Neutrophil (primary cell): ENCODE measurements around the gene KRTAP5-7.

Source experiments
- H3K27ac ChIP-seq: fragments of 200-600 bp; sonication (generic); 2 replicates; pipeline ENCODE4 v1.5.1; 2016; ENCODE audit warnings: mild to moderate bottlenecking, moderate library complexity
- H3K27me3 ChIP-seq: fragments of 200-600 bp; sonication (generic); 2 replicates; pipeline ENCODE4 v1.6.0; 2016; ENCODE audit warnings: mild to moderate bottlenecking
- H3K36me3 ChIP-seq: fragments of 200-600 bp; sonication (generic); 2 replicates; pipeline ENCODE4 v1.5.1; 2017
- H3K4me1 ChIP-seq, 2 experiments: fragments of 200-600 bp in 1 of 2; sonication (generic) in 1 of 2; 1 replicate in 1 of 2; 2 replicates in 1 of 2; pipeline versions ENCODE4 v1.5.1 to v1.6.1; 2013 to 2016; ENCODE audit warnings: low read depth in 1 of 2, low read length in 1 of 2, mild to moderate bottlenecking in 1 of 2, moderate library complexity in 1 of 2; ENCODE audit not compliant: control insufficient read depth in 1 of 2, insufficient read depth in 1 of 2
- H3K4me3 ChIP-seq, 2 experiments: fragments of 200-600 bp in 1 of 2; sonication (generic) in 1 of 2; 1 replicate in 1 of 2; 2 replicates in 1 of 2; pipeline ENCODE4 v1.5.1; 2013 to 2016; ENCODE audit warnings: low read depth in 1 of 2, low read length in 1 of 2, mild to moderate bottlenecking in 1 of 2, moderate library complexity in 1 of 2
- H3K9me3 ChIP-seq: fragments of 200-600 bp; sonication (generic); 2 replicates; pipeline ENCODE4 v1.5.1; 2016
- TF ChIP-seq, protein P1 (sequence below): fragments of 200-600 bp; sonication (generic); IDR thresholded peaks from 2 replicates; pipeline ENCODE4 v1.5.1; 2016; ENCODE audit warnings: antibody characterized with exemption

The KRTAP5-7 gene

DNA sequence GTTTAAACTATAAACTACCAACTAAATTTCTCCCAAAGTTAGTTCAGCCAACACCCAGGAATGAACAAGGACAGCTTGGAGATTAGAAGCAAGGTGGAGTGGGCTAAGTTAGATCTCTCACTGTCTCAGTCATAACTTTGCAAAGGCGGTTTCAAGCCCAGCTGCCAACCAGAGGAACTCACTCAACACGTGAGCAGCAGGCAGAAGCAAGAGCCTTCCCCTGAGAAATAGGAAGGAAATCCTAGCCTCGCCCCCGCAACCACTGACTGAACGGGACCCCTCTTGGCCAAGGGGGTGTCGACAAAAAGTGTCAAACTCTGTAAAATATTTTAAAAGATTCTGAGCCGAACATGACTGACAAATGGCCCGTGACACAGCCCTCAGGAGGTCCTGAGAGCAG, 16.8 kb downstream of the KRTAP5-7 start:
- no peak overlapping the region for H3K4me3 ChIP-seq
- H3K9me3 ChIP-seq, result no peaks in the 10 kb centered on the region
- TF ChIP-seq, protein P1, sequence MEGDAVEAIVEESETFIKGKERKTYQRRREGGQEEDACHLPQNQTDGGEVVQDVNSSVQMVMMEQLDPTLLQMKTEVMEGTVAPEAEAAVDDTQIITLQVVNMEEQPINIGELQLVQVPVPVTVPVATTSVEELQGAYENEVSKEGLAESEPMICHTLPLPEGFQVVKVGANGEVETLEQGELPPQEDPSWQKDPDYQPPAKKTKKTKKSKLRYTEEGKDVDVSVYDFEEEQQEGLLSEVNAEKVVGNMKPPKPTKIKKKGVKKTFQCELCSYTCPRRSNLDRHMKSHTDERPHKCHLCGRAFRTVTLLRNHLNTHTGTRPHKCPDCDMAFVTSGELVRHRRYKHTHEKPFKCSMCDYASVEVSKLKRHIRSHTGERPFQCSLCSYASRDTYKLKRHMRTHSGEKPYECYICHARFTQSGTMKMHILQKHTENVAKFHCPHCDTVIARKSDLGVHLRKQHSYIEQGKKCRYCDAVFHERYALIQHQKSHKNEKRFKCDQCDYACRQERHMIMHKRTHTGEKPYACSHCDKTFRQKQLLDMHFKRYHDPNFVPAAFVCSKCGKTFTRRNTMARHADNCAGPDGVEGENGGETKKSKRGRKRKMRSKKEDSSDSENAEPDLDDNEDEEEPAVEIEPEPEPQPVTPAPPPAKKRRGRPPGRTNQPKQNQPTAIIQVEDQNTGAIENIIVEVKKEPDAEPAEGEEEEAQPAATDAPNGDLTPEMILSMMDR, result no peak
- no peak overlapping the region for H3K27ac ChIP-seq
- H3K4me1 ChIP-seq, result no peaks in the 10 kb centered on the region
- no peaks in the 10 kb centered on the region for H3K27me3 ChIP-seq
- no peaks in the 10 kb centered on the region for H3K36me3 ChIP-seq

DNA sequence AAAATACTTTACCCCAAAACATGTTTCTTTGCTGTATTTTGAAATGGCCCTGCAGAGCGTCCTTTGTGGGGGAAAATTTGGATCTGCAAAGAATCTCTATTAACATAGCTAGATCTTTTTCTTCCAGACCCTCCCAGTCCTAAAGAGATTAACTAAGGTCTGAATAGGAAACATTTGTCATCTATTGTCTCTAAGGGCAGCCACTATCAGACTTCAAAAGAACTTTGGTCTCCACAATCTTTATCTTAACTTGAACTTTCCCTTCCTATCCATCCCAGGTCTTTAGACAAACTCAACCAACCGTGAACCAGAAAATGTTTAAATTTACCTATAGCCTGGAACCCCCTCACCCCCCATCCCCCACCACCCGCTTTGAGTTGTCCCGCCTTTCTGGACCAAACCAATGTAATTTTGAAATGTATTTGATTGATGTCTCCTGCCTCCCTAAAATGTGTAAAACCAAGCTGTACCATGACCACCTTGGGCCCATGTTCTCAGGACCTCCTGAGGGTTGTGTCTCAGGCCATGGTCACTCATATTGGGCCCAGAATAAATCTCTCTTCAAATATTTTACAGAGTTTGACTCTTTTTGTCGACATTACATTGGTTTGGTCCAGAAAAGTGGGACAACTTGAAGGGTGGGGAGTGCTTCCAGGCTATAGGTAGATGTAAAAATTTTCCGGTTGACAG, 17.6 kb downstream of the KRTAP5-7 start:
- Histone ChIP-seq H3K36me3 (no peaks in the 10 kb centered on the region), H3K4me1 (no peaks in the 10 kb centered on the region), H3K27ac (no peak overlapping the region), H3K4me3 (no peak overlapping the region), H3K9me3 (no peaks in the 10 kb centered on the region), H3K27me3 (no peaks in the 10 kb centered on the region)
- TF ChIP-seq, protein P1, result no peak

DNA sequence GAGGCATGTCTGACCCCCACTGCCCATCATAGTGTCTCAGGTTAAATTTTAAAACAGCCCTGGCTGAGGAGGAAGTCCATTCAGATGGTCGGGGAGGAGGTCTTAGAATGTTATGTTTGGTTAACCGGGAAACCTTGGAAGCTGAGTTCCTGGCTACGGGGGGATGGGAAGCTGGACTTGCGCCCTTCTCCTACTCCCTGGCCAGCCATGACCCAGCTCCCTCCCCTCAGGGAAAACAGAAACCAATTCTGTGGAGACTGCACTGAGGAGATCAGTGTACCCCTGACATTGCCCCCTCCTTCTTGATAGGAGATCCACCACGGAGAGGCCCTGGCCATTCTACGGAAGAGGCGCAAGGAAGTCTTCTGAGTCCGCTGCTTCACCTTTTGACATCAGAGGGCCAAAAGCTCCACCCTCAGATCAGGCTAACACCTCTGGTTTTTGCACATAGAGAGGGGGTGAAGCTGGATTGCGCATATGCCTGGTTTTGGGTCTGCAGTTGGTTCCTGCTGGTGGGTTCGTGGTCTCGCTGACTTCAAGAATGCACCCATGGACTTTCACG, 18.4 kb downstream of the KRTAP5-7 start:
- H3K27ac ChIP-seq, result no peak overlapping the region

DNA sequence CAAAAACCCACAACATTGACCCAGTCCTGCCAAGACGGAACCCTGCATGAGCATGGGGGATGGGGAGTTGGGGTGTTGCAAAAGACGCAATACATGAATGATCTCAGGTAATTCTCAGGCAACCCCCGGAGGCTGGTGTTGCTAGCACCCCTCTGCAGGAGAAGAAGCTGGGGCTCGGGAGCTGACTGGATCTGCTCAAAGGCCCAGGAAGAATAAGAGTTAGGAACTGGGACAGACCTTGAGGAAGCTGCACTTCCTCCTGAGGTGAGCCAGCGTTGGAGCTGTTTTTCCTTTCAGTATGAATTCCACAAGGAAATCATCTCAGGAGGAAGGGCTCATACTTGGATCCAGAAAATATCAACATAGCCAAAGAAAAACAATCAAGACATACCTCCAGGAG, 21.1 kb downstream of the KRTAP5-7 start, which contains the start of gene KRTAP5-9:
TSS of gene KRTAP5-9 (plus strand) at position 301 of the 400 bp plus-strand sequence. CDS start 238 bp downstream, outside the sequence.
- no peaks in the 10 kb centered on the region for H3K27me3 ChIP-seq
- TF ChIP-seq, protein P1, result no peak

More for the DNA sequence above, 18.4 kb downstream of the KRTAP5-7 start:
- H3K27me3 ChIP-seq, result no peaks in the 10 kb centered on the region
- H3K4me1 ChIP-seq, result no peaks in the 10 kb centered on the region
- TF ChIP-seq, protein P1, result no peak
- no peaks in the 10 kb centered on the region for H3K36me3 ChIP-seq
- H3K4me3 ChIP-seq, result no peak overlapping the region
- H3K9me3 ChIP-seq, result no peaks in the 10 kb centered on the region

DNA sequence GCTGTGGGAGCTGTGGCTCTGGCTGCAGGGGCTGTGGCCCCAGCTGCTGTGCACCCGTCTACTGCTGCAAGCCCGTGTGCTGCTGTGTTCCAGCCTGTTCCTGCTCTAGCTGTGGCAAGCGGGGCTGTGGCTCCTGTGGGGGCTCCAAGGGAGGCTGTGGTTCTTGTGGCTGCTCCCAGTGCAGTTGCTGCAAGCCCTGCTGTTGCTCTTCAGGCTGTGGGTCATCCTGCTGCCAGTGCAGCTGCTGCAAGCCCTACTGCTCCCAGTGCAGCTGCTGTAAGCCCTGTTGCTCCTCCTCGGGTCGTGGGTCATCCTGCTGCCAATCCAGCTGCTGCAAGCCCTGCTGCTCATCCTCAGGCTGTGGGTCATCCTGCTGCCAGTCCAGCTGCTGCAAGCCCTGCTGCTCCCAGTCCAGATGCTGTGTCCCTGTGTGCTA, 21.7 kb downstream of the KRTAP5-7 start:
- Histone ChIP-seq H3K4me3 (no peak overlapping the region), H3K9me3 (no peaks in the 10 kb centered on the region), H3K27me3 (no peaks in the 10 kb centered on the region), H3K27ac (no peak overlapping the region), H3K4me1 (no peaks in the 10 kb centered on the region), H3K36me3 (no peaks in the 10 kb centered on the region)
- TF ChIP-seq, protein P1, result no peak

More for the DNA sequence above, 21.1 kb downstream of the KRTAP5-7 start, which contains the start of gene KRTAP5-9:
- no peaks in the 10 kb centered on the region for H3K4me1 ChIP-seq
- H3K9me3 ChIP-seq, result no peaks in the 10 kb centered on the region
- no peak within 1 kb of the TSS for H3K27ac ChIP-seq
- H3K4me3 ChIP-seq, result no peak within 1 kb of the TSS
- no peaks in the 10 kb centered on the region for H3K36me3 ChIP-seq
